Ectodermal cell (in vitro differentiated cells): ENCODE measurements around the gene CIROP.

Experiments
- H3K27ac ChIP-seq: 2 replicates; pipeline ENCODE4 v1.7.0; 2013; ENCODE audit warnings: mild to moderate bottlenecking, low read depth, low read length; ENCODE audit not compliant: insufficient read depth, poor library complexity, severe bottlenecking
- H3K27me3 ChIP-seq: 2 replicates; pipeline ENCODE4 v1.7.0; 2013; ENCODE audit warnings: mild to moderate bottlenecking, low read length; ENCODE audit not compliant: insufficient read depth, control insufficient read depth, poor library complexity, severe bottlenecking
- H3K36me3 ChIP-seq: one replicate; pipeline ENCODE4 v1.7.0; 2013; ENCODE audit warnings: low read length; ENCODE audit not compliant: control insufficient read depth, insufficient read depth
- H3K4me1 ChIP-seq: one replicate; pipeline ENCODE4 v1.7.0; 2013; ENCODE audit warnings: low read length; ENCODE audit not compliant: control insufficient read depth, insufficient read depth
- H3K4me3 ChIP-seq: 2 replicates; pipeline ENCODE4 v1.7.0; 2013; ENCODE audit warnings: low read depth, low read length, control low read depth; ENCODE audit not compliant: insufficient read depth
- H3K9me3 ChIP-seq: 2 replicates; pipeline ENCODE4 v1.7.0; 2013; ENCODE audit warnings: mild to moderate bottlenecking, low read length, moderate library complexity; ENCODE audit not compliant: control insufficient read depth
- WGBS, 2 experiments: methylation state at CpG; one replicate each; pipeline ENCODE4 v1.1.7; 2013; ENCODE audit warnings: missing lambda C conversion rate in 2 of 2; 5-methylcytosine and 5-hydroxymethylcytosine counted together

The CIROP gene

GRCh38 chr14:23143911-23144310, 39.1 kb upstream of the CIROP start:
- H3K27ac ChIP-seq, result no peak overlapping the region
- 100% methylated on average over 1 of the region's 1 CpG; no CpG with 5 or more reads in 1 of the 2 experiments for WGBS, 2 experiments
- no peak overlapping the region for H3K4me3 ChIP-seq
- peaks cover 5% of the 10 kb centered on the region for H3K36me3 ChIP-seq
- H3K9me3 ChIP-seq, result no peaks in the 10 kb centered on the region
- no peaks in the 10 kb centered on the region for H3K27me3 ChIP-seq
- peaks cover 9% of the 10 kb centered on the region for H3K4me1 ChIP-seq

- H3K36me3 ChIP-seq, result peaks cover 5% of the 10 kb centered on the region
- H3K27ac ChIP-seq, result no peak overlapping the region
- WGBS, 2 experiments, result 92 to 95% methylated on average over 4 of the region's 4 CpGs
- no peak overlapping the region for H3K4me3 ChIP-seq
- H3K9me3 ChIP-seq, result no peaks in the 10 kb centered on the region
- peaks cover 9% of the 10 kb centered on the region for H3K4me1 ChIP-seq
- H3K27me3 ChIP-seq, result no peaks in the 10 kb centered on the region
Measured at GRCh38 chr14:23142826-23143225, 38.0 kb upstream of the CIROP start.

GRCh38 chr14:23141706-23142444, 37.1 kb upstream of the CIROP start:
- H3K4me1 ChIP-seq, result peaks cover 9% of the 10 kb centered on the region
- WGBS, 2 experiments, result 89 to 90% methylated on average over 7 of the region's 7 CpGs
- H3K36me3 ChIP-seq, result peaks cover 5% of the 10 kb centered on the region
- H3K4me3 ChIP-seq, result no peak overlapping the region
- H3K9me3 ChIP-seq, result no peaks in the 10 kb centered on the region
- H3K27ac ChIP-seq, result no peak overlapping the region
- no peaks in the 10 kb centered on the region for H3K27me3 ChIP-seq

- H3K4me3 ChIP-seq, result no peak overlapping the region
- no peaks in the 10 kb centered on the region for H3K9me3 ChIP-seq
- no peaks in the 10 kb centered on the region for H3K27me3 ChIP-seq
- no peak overlapping the region for H3K27ac ChIP-seq
- peaks cover 5% of the 10 kb centered on the region for H3K36me3 ChIP-seq
- no peaks in the 10 kb centered on the region for H3K4me1 ChIP-seq
- 90% methylated on average over 6 of the region's 6 CpGs for WGBS, 2 experiments
Measured at GRCh38 chr14:23140371-23140770, 35.6 kb upstream of the CIROP start.

- H3K9me3 ChIP-seq, result no peaks in the 10 kb centered on the region
- 92 to 95% methylated on average over 2 of the region's 2 CpGs for WGBS, 2 experiments
- no peak overlapping the region for H3K4me3 ChIP-seq
- H3K4me1 ChIP-seq, result no peaks in the 10 kb centered on the region
- no peaks in the 10 kb centered on the region for H3K27me3 ChIP-seq
- H3K27ac ChIP-seq, result no peak overlapping the region
- peaks cover 5% of the 10 kb centered on the region for H3K36me3 ChIP-seq
Measured at GRCh38 chr14:23139874-23140273, 35.1 kb upstream of the CIROP start.

- no peak overlapping the region for H3K4me3 ChIP-seq
- H3K36me3 ChIP-seq, result peaks cover 5% of the 10 kb centered on the region
- H3K4me1 ChIP-seq, result no peaks in the 10 kb centered on the region
- no peaks in the 10 kb centered on the region for H3K27me3 ChIP-seq
- H3K9me3 ChIP-seq, result no peaks in the 10 kb centered on the region
- no peak overlapping the region for H3K27ac ChIP-seq
- WGBS, 2 experiments, result 90 to 92% methylated on average over 6 of the region's 6 CpGs
Measured at GRCh38 chr14:23137813-23138535, 33.2 kb upstream of the CIROP start.

- no peaks in the 10 kb centered on the region for H3K4me1 ChIP-seq
- H3K36me3 ChIP-seq, result no peaks in the 10 kb centered on the region
- H3K27ac ChIP-seq, result no peak overlapping the region
- no peak overlapping the region for H3K4me3 ChIP-seq
- no peaks in the 10 kb centered on the region for H3K27me3 ChIP-seq
- no peaks in the 10 kb centered on the region for H3K9me3 ChIP-seq
- 92 to 93% methylated on average over 11 of the region's 11 CpGs for whole genome bisulfite sequencing, 2 experiments
Measured at GRCh38 chr14:23137192-23137812, 32.5 kb upstream of the CIROP start.

- 95% methylated on average over 16 of the region's 16 CpGs for WGBS, 2 experiments
- Histone ChIP-seq H3K4me3 (no peak overlapping the region), H3K27ac (no peak overlapping the region)
Measured at GRCh38 chr14:23136566-23137133, 31.9 kb upstream of the CIROP start.

GRCh38 chr14:23132970-23133369, 28.2 kb upstream of the CIROP start:
- 93 to 94% methylated on average over 8 of the region's 8 CpGs for WGBS, 2 experiments

More at GRCh38 chr14:23136566-23137133, 31.9 kb upstream of the CIROP start:
- H3K36me3 ChIP-seq, result no peaks in the 10 kb centered on the region
- H3K27me3 ChIP-seq, result no peaks in the 10 kb centered on the region
- H3K9me3 ChIP-seq, result no peaks in the 10 kb centered on the region
- H3K4me1 ChIP-seq, result no peaks in the 10 kb centered on the region

GRCh38 chr14:23131482-23131881, 26.7 kb upstream of the CIROP start:
- Histone ChIP-seq H3K27me3 (no peaks in the 10 kb centered on the region), H3K4me1 (no peaks in the 10 kb centered on the region), H3K27ac (no peak overlapping the region), H3K36me3 (no peaks in the 10 kb centered on the region), H3K4me3 (no peak overlapping the region), H3K9me3 (no peaks in the 10 kb centered on the region)
- WGBS, 2 experiments, result 95 to 98% methylated on average over 5 of the region's 5 CpGs

More at GRCh38 chr14:23132970-23133369, 28.2 kb upstream of the CIROP start:
- Histone ChIP-seq H3K9me3 (no peaks in the 10 kb centered on the region), H3K27ac (no peak overlapping the region), H3K36me3 (no peaks in the 10 kb centered on the region), H3K4me1 (no peaks in the 10 kb centered on the region), H3K4me3 (no peak overlapping the region), H3K27me3 (no peaks in the 10 kb centered on the region)
